ENCODE data around the gene MYH15. TPM values are rescaled to one million over a fixed set of nuclear protein-coding genes. Genes with fewer than 3 reads are reported as not detected.

Gene MYH15
- total and polyA plus RNA-seq, 7 donors = 0.01 to 0.67 (median 0.08) TPM

- H3K4me1 ChIP-seq = no peaks in the 10 kb centered on the region
- no peak for TF ChIP-seq CTCF (IDR thresholded peaks at IDR 0.05)
- no peak overlapping the region for H3K4me3 ChIP-seq
- no peaks in the 10 kb centered on the region for H3K27me3 ChIP-seq (ENCODE audit: insufficient read depth in 3 of 3, low read length in 2 of 3)
- no peaks in the 10 kb centered on the region for H3K9me3 ChIP-seq
- DNase-seq (no peak), ATAC-seq (no peak)
- no peak overlapping the region for H3K27ac ChIP-seq
- intact Hi-C loops (cut with DNase I) = loop anchor here in 1 of 2 donors (10.0 kb wide), 2 partner anchors 250 to 660 kb away; no protein-coding TSS in a partner anchor
- WGBS, 3 donors = 56 to 72% (median 66%) methylated on average over 2 of the region's 2 CpGs
- no peaks in the 10 kb centered on the region for H3K36me3 ChIP-seq (ENCODE audit: insufficient read depth in 1 of 2, low read depth in 1 of 2)
Observed at GRCh38 chr3:108404368-108404767, 106.0 kb downstream of the MYH15 start.

- Histone ChIP-seq H3K36me3 (ENCODE audit: insufficient read depth in 1 of 2, low read depth in 1 of 2) (no peaks in the 10 kb centered on the region), H3K4me1 (no peaks in the 10 kb centered on the region), H3K9me3 (no peaks in the 10 kb centered on the region), H3K4me3 (no peak overlapping the region), H3K27me3 (ENCODE audit: insufficient read depth in 3 of 3, low read length in 2 of 3) (no peaks in the 10 kb centered on the region), H3K27ac (no peak overlapping the region)
- ATAC-seq (no peak), DNase-seq (no peak)
- TF ChIP-seq CTCF (IDR thresholded peaks at IDR 0.05) = no peak
- intact Hi-C loops (cut with DNase I) = loop anchor here in 1 of 2 donors (10.0 kb wide), 2 partner anchors 249 to 659 kb away; no protein-coding TSS in a partner anchor
- 85 to 90% (median 87%) methylated on average over 4 of the region's 4 CpGs for WGBS, 3 donors
Observed at GRCh38 chr3:108403686-108404345, 106.6 kb downstream of the MYH15 start.

GRCh38 chr3:108403198-108403597, 107.2 kb downstream of the MYH15 start:
- Histone ChIP-seq H3K4me1 (no peaks in the 10 kb centered on the region), H3K4me3 (no peak overlapping the region), H3K27ac (no peak overlapping the region), H3K27me3 (ENCODE audit: insufficient read depth in 3 of 3, low read length in 2 of 3) (no peaks in the 10 kb centered on the region), H3K9me3 (no peaks in the 10 kb centered on the region), H3K36me3 (ENCODE audit: insufficient read depth in 1 of 2, low read depth in 1 of 2) (no peaks in the 10 kb centered on the region)
- DNase-seq = no peak
- no peak for ATAC-seq
- 62 to 79% (median 77%) methylated on average over 1 of the region's 1 CpG for WGBS, 3 donors
- intact Hi-C loops (cut with DNase I) = loop anchor here in 1 of 2 donors (10.0 kb wide), 2 partner anchors 248 to 658 kb away; no protein-coding TSS in a partner anchor
- TF ChIP-seq CTCF (IDR thresholded peaks at IDR 0.05) = no peak

GRCh38 chr3:108401836-108402235, 108.6 kb downstream of the MYH15 start:
- WGBS, 3 donors = 90 to 95% (median 94%) methylated on average over 2 of the region's 2 CpGs
- Histone ChIP-seq H3K4me3 (no peak overlapping the region), H3K36me3 (ENCODE audit: insufficient read depth in 1 of 2, low read depth in 1 of 2) (no peaks in the 10 kb centered on the region), H3K9me3 (no peaks in the 10 kb centered on the region), H3K4me1 (no peaks in the 10 kb centered on the region), H3K27me3 (ENCODE audit: insufficient read depth in 3 of 3, low read length in 2 of 3) (no peaks in the 10 kb centered on the region), H3K27ac (no peak overlapping the region)
- no peak for TF ChIP-seq CTCF (IDR thresholded peaks at IDR 0.05)
- ATAC-seq (no peak), DNase-seq (no peak)
- intact Hi-C loops (cut with DNase I) = loop anchor here in 1 of 2 donors (10.0 kb wide), 2 partner anchors 247 to 657 kb away; no protein-coding TSS in a partner anchor

Data from psoas muscle (tissue), 8 donors.